ENCODE measurements around the gene C1orf185.

GRCh38 chr1:51157395-51157794 lies 55.4 kb downstream of the C1orf185 start:
- TF ChIP-seq POLR2A (IDR thresholded peaks at IDR 0.05) = no peak
- TF ChIP-seq, protein P1, sequence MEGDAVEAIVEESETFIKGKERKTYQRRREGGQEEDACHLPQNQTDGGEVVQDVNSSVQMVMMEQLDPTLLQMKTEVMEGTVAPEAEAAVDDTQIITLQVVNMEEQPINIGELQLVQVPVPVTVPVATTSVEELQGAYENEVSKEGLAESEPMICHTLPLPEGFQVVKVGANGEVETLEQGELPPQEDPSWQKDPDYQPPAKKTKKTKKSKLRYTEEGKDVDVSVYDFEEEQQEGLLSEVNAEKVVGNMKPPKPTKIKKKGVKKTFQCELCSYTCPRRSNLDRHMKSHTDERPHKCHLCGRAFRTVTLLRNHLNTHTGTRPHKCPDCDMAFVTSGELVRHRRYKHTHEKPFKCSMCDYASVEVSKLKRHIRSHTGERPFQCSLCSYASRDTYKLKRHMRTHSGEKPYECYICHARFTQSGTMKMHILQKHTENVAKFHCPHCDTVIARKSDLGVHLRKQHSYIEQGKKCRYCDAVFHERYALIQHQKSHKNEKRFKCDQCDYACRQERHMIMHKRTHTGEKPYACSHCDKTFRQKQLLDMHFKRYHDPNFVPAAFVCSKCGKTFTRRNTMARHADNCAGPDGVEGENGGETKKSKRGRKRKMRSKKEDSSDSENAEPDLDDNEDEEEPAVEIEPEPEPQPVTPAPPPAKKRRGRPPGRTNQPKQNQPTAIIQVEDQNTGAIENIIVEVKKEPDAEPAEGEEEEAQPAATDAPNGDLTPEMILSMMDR (IDR thresholded peaks at IDR 0.05) = no peak
- TF ChIP-seq EP300 (IDR thresholded peaks at IDR 0.05) = no peak
